ENCODE data around the gene CLEC1A.

DNA sequence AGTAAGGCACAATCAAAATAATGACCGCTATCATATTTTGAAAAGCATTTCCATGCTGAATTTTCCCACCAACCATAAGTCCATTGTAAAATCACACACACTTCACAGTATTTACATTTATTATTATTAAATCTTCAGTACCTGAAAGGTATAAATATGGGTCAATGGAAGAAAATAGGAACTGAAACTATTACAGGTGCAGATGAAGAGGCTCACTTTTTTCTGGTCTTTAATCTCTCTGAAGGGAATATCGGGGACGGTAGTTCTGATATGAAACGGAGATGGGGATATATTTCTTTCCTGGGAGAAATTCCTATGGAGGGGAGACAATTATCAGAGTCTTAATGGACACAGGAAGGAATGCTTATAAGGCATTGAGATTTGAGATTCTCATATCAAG, 28.4 kb downstream of the CLEC1A start:
- TF ChIP-seq, protein P1, sequence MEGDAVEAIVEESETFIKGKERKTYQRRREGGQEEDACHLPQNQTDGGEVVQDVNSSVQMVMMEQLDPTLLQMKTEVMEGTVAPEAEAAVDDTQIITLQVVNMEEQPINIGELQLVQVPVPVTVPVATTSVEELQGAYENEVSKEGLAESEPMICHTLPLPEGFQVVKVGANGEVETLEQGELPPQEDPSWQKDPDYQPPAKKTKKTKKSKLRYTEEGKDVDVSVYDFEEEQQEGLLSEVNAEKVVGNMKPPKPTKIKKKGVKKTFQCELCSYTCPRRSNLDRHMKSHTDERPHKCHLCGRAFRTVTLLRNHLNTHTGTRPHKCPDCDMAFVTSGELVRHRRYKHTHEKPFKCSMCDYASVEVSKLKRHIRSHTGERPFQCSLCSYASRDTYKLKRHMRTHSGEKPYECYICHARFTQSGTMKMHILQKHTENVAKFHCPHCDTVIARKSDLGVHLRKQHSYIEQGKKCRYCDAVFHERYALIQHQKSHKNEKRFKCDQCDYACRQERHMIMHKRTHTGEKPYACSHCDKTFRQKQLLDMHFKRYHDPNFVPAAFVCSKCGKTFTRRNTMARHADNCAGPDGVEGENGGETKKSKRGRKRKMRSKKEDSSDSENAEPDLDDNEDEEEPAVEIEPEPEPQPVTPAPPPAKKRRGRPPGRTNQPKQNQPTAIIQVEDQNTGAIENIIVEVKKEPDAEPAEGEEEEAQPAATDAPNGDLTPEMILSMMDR (IDR thresholded peaks at IDR 0.05) = no peak
- no peak for TF ChIP-seq EP300 (IDR thresholded peaks at IDR 0.05)
- no peak for TF ChIP-seq POLR2A (IDR thresholded peaks at IDR 0.05)

All from ovary (tissue), 3 donors.